GM12892 (cell line): Measurements from ENCODE around the gene GRIN3A.

ENCODE experiments used
- POLR2A ChIP-seq: IDR thresholded peaks from 2 replicates; pipeline ENCODE4 v1.6.1; 2011; ENCODE audit warnings: low read depth, low read length, control low read depth
- POLR2AphosphoS5 ChIP-seq: IDR thresholded peaks from 2 replicates; pipeline ENCODE4 v1.6.1; 2011; ENCODE audit warnings: low read depth, low read length, control low read depth
- TAF1 ChIP-seq: IDR thresholded peaks from 2 replicates; pipeline ENCODE4 v1.6.1; 2011; ENCODE audit warnings: low read depth, mild to moderate bottlenecking, control low read depth, low read length, borderline replicate concordance

DNA sequence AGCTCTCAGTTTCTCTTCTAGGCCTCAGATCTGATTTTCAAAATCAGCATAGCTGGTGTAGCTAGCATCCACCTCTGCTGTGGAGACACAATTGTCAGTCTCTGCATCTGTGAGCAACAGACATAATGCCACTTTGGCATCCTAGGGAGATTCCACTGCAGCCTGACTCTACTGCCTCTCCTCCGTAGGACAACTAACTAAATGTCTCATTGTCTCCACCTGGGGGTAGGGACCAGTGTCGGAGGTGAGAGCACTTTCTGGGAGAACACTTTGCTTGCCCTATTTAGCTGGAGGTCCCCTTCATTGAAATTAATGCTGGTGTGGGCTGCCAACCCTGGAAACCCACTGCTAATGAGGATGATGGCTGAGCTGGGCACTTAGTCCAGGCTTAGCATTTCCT lies 145.1 kb downstream of the GRIN3A start:
- TF ChIP-seq POLR2A (no peak), POLR2AphosphoS5 (no peak), TAF1 (no peak)
